NCI-H2227 (cell line): ENCODE results near the gene HMCN2.

Experiments used
- DNase-seq: peaks from one replicate; lab custom pipeline; 2025; ENCODE audit not compliant: unreplicated experiment; lab: John Stamatoyannopoulos, UW

Gene HMCN2

DNA sequence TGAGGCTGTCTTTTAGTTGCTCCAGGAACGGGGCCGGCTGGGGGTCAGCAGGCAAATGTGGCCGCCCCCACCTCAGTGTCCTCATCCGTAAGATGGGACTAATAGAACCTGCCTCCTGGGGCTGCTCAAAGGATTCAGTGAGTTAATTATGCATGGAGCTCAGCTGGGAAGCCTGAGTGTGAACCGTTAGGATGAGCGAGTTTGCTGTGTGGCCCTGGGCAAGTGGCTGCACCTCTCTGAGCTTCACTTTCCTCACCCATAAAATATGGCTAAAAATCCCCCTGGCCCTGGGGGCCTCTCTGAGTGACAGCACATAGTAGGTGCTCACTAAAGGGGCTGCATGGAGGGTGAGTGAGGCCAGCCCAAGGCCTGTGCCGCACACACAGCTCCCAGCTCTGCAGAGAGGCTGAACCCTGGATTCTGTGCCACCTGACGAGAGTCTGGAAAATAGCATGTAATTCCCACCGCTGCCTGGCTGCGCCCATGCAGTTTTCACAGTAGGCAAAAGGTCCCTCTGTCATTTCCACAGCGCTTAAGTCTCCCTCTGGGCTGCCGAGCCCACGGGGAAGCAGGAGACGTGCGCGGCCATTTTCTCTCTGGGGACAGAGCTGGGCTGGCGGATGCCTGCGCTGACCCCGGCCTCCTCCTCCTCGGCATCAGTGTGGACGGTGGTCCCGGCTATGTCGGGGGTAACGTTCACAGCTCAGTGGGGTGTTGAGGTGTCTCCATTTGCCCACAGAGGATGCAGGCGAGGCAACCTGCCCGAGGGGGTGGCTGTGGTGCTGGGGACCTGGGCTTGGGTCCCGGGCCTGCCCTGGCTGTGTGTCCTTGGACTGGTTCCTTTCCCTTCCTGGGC, 197.4 kb downstream of the HMCN2 start:
- DNase-seq: no peak

DNA sequence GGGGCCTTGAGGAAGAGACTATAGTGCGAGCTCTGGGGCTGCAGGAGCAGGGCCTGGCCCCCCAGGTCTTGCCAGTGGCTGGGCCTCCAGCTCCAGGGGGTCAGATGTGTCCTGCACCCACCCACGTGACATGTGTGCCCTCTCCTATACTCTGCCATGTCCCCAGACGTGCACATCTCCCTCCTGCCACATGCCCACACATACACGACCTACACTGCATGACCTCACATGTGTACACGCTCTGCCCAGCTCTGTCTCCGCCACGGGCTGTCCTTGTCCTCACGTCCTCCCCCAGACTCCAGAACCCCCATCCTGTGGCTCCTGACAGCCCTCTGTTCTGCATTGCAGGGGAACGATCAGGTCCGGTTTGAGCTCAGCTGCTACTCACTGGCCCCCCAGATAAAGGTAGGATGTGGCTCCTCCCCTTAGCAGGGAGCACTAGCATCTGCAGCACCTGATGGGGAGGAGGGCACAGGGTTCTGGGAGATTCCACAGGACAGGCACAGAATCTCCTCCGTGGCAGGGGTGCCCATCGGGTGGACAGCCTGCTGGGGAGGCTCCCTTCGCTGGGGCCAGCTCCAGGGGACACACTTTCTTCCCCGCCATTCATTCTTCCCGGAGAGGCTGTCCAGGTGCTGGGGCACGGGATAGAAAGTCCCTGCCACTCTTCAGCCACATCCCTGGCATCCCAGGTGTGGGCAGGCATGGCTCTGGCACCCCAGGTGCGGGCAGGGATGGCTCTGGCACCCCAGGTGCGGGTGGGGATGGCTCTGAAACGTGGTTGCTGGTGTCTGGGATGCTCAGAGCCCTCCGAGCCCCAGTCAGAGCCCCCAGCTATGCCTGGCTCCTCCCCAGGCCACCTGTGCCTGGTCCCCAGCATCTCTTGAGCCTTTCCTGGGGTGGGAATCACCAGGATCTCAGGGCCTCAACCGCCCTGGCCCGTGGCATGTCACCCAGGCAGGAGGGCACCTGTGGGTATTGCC, 198.5 kb downstream of the HMCN2 start:
- DNase-seq: no peak

DNA sequence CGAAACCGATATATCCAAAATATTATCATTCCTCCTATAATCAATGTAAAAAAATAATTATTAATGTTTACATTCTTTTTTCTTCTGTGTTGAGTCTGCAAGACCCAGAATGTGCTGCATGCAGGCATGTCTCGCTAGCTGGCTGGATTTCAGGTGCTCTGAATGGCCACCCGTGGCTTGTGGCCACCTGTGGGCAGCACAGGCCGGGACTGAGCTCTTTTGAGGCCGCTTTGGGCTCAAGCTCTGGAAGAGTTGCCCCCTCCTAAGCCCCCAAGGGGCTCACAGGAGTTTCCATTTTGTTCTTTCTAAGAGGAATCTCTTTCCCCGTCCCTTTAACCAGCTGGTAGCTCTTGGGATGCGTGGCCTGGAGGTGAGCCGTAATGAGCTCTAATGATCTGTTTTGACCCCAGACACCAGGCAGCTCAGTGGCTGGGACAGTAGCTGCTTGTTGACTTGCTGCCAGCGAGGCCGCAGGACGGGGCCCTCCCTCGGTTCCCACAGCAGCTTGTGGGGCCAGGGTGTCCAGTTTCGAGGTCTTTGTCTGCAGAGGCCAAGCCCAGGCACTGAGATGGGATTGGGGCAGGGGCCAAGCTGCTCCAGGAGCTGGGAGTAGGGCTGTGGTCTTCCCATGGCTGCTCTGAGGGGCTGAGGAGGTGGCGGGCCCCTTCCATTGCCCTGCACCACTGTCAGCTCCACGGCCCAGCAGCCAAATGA, 200.0 kb downstream of the HMCN2 start:
- DNase-seq: no peak

DNA sequence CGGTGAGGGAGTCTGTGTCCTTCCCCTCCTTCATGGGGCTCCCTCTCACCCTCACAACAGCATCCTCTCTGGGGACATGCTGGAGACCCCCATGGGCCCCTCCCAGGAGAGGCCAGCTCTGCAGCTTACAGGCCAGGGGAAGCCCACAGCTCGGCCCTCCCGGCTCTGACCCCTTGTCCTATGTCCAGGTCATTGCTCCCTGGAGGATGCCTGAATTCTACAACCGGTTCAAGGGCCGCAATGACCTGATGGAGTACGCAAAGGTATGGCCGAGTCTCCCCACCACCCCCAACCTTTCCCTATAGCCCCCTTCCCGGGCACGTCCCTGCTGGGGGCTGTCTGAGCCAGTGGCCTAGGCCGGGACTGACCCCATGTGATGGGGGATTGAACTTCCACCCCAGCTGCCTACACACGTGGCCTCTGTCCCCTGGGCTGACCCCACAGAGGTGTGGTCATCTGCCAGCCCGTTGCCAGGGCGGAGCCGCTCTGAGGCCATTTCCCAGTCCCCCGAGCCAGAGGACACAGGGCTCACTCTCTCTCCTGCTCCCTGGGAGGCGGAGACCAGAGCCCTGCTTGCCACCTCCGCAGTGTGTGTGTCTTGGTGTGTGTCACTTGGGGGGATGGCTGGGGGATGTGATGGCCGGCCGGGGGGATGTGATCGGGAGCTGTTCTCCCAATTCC, 201.1 kb downstream of the HMCN2 start:
- peak; percentile 70 for DNase-seq

DNA sequence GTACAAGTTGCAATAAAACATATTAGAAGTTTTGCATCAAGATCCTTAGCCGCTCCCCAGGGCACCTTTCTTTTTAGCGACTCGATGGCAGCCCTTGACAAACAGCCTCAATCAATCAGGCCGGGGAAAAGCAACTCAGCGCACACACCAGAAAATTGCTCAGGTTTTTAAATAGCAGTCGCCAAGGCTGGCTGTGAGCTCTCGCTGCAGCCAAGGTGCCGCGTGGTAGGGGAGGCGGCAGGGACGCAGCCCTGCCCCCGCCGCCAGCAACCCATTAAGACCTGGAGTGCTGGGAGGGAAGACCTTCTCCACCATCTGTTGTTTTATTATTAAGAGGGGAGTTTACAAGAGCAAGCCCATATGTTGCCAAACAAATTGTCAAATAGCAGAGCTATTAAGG, 201.8 kb downstream of the HMCN2 start:
- peak; percentile 89 for DNase-seq

DNA sequence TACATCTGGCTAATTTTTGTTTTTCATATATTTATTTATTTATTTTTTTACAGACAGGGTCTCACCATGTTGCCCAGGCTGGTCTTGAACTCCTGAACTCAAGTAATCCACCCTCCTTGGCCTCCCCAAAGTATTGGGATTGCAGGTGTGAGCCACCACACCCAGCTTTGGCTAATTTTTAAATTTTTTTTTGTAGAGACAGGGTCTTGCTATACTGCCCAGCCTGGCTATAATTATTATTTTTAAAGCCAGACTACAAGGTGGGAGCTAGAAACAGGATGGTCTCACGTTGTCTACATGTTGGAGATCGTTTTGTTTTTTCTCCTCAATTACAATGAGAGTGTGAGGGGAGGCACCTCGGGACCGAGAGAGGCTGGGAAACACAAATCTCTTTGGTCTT, 203.0 kb downstream of the HMCN2 start:
- DNase-seq: no peak

DNA sequence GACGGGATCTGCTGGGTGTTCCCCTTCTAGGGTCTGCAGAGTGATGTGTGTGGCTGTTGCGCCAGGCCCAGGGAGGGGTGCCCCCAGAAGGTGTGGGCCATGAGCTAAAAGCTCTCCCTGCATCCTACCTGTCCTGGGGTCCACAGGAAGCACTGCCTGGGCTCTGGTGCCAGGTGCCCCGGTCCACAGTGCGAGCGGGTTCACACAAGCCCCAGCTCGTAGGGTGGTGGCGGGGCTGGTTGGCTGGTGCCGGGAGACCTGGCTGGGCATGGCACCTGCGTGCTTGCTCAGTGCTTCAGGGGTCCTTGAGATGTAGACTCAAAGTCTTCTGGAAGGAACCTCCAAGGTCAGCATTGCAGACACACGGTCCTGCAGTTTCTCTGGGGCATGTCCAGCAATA, 204.7 kb downstream of the HMCN2 start:
- DNase-seq: no peak

DNA sequence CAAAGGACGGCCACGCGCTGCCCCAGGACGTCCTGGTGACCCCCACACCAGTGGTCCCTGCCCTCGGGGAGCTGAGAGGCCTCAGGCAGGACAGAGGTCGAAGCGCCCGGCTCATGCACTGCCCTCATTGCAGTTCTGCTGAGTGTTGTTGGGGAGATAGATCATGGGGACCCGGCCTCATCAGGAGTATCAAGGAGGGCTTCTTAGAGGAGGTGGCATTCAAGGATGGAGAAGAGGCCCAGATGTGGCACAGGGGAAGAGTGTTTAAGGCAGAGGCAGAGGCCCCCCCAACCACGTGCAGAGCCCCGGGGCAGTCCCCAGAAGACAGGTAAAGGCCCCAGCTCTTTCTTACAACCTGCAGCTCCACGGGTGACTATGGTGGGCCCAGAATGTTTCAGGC, 205.4 kb downstream of the HMCN2 start:
- no peak for DNase-seq

DNA sequence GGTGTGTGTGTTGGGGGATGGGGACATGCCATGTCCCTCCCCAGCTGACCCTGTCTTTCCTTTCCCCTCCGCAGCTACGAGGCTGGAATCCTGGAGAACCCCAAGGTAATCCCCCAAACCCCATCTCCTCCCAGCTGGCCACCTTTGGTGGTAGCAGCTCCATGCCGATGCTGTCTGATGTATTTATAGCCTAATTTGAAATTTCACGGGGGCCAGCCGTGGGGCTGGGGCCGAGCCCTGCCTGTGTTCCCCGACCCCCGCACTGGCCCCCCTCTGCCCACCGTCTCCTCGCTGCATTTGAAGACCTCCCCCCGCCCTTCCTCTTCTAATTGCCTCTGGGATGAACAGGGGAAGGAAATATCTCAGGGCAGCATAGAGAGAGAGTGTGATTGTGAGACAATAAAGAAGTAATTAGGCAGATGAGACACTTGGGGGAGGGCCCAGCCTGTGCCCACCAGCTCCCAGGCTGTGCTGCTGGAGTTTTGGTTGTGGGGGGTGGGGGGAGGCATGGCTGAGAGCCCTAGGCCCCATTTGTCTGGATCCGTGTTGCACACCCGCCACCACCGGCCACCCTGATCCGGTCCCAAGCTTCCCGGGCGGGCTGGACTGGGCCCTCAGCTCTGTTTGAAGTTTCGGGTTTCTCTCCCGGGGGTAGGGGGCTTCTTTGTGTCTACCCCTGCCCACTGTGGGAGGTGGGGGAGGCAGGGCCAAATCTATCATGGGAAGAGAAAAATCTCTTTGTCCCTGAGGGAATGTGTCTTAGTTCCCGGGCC, 206.0 kb downstream of the HMCN2 start:
- DNase-seq: no peak

DNA sequence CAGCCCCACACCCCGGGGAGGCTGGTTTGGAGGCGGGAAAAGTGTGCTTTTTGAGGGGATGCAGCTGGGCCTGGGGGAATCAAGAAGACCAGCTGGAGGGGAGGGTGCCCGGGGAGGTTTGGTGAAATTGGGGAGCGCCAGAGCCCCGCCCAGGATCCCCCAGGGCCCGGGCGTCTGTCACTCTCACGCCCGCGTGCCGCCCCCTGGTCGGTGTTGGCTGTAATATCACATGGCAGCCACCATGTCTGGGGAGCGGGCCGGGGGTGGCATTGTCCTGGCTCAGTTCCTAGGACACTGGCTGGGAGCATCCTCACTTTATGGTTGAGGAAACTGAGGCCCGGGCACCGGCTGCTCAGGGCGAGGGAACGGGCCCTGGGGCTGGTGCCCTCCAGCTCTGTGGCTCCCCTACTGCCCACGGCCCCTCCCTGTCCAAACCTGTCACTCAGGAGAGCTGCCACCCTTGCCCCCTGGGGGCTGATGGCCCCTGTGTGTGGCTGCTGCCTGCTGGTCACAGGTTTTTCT, 206.7 kb downstream of the HMCN2 start:
- no peak for DNase-seq

DNA sequence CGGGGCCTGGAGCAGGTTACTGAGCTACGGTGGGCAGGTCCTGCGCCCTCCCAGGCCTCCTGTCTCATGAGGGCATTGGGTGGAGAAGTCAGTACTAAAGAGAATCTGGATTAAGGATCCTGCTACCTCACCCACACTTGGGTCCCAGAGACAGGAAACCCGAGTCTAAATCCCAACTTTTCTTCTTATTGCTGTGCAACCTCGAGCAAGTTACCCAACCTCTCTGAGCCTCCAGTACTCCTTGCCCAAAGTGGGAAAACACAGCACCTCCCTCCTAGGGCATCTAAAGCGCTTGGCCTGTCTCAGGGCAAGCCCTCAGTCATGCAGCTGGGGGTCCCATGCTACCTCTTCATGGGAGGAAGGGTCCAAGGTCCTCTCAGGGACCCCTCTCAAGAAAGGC, 207.4 kb downstream of the HMCN2 start:
- no peak for DNase-seq

DNA sequence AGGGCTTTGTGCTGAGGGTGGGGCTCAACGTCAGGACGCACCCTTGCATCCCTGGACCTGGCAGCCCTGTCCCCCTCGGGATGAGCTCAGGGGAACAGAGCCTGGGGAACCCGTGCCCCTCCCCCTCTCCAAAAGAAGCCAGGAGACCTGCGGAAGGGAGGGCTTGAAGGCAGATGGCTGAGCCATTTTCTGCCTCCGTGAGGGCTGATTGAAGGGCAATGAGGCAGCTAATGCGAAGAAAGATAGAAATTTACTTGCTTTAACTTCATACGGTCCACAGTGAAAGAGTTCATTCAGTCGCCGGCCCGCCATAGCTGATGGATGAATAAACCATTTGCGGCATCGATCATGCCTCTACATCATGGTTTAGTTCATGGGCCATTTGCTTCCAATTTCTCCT, 208.0 kb downstream of the HMCN2 start:
- DNase-seq: peak; percentile 15

DNA sequence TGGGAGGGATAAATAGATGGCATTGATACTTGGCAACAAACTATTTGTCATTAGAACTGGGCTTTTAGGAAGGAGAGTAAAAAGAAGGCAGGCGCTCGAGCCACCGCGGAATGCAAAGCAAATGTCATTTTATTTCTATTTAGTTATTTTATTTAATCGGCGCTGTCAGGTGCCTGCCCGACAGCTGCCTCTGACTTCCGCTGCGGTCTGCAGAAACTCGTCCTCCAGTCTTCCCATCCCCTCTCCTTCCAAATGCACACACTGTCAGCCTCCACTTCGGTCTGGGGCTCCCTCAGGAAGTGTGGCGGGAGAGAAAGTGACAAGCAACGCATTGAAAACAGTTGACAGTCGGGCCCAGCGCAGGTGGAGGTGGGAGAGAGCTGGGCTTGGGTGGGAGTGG, 208.5 kb downstream of the HMCN2 start:
- DNase-seq: no peak

DNA sequence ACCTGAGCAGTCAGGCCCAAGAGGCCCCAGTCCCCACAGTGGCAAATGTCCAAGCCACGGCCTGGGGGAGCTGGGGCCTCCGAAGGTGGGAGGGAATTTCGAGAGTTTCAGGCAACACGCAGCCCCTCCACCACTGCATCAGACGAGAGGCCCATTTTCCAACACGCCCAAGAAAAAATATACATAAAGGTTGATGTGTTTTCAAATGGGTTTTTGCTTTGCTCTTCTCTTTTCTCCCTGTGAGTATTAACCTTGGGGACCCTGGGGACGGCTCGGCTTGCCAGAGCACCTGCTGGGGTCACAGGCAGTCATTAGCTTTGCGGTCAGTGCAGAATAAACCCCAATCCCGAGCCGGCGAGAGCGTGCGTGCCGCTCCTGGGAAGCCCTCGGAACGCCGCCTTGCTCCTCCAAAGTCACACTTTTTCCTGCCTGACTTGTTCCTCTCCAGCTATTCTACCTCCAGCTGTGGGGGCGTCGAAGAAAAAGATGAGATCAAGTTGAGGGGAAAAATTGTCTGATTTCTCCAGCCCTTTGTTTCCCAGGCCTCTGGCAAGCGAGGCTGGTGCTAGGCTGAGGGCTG, 210.7 kb downstream of the HMCN2 start:
- DNase-seq: no peak

DNA sequence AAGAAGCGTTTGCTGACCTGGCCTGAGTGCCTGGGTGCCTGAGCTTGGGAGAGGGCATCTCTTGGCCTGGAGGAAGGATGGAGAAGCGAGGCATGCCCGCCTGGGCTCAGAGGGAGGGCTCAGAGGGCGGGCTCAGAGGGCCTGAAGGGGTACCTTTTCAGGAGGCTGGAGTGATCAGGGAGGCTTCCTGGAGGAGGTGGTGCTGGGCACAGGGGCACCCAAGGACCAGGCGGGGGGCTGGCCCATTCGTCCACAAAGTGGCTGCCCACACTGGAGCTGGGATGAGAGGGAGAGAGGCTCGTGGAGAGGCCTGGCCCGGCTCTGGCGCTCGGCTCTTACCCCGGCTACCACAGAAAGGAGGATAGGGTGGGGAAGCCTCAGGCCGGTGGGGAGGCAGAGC, 212.0 kb downstream of the HMCN2 start:
- no peak for DNase-seq

DNA sequence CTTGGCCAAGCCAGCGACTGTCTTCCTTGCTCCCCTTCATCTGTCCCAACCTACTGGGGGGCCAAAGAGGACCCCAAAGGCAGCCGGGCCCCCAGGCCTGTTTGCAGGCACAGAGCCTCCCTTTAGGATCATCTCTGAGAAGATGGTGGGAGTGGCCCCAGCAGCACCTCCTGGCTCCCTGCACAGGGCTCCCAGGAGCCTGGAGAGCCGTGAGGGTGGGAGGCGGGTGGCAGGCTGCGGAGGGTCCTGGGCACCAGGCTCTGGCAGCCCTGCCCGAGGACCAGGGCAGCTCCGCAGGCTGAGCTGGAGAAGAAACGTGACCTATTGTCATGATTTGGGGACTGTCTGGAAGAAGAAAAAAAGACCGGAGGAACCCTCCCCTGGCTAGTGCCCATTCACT, 212.6 kb downstream of the HMCN2 start:
- DNase-seq: no peak

DNA sequence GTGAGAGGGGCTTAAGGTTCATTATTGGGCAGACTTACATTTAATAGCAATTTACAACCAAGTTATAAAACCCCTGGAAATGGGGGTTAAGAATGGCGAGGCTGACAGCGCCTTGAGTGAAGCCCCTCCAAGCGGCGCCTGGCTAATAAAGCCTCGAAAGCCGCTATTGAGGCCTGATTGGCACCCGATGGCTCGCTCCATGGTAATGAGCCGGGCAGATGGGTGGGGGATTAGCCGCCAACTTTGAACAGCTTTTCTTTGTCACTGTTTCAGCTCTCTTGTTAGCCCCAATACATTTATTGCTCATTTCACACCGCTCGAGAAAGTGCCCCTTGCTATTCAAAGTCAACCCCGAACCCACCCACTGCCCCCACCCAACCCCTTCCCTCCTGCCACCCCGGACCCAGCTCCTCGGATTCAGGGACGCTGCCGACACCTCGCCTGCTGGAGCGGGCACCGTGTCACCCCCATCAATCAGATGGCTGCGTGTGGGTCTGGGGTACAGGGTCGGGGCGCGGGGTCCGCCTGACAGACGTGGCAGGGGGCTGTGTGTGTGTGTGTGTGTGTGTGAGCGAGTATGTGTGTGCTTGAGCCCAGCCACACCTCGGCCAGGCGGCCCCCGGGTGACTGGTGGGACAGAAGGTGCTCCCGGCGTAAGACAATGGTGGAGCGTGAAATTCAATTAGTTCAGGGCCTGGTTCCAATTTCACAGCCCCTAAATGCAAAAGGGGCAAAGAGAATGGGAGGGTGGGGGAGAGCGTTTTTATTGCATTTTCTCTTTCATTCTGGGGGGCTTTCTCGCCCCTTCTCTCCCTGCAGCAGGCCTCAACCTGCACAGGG, 213.4 kb downstream of the HMCN2 start:
- no peak for DNase-seq

DNA sequence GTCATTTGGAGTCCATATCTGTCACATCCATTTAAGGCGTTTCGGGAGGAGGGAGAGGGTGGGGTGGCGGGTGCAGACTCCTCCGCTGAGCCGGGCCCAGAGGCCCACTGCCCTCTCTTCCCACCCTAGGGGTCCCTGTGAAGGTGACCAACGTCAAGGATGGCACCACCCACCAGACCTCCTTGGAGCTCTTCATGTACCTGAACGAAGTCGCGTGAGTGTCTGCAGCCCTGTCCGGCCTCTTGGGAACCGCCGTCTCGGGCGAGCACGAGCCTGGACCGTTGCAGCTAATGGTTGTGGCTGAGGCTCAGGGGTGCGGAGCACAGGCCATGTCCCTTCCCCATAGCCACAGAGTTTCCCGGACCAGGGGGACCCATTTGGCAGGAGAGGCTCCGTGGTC, 214.0 kb downstream of the HMCN2 start:
- DNase-seq: no peak

DNA sequence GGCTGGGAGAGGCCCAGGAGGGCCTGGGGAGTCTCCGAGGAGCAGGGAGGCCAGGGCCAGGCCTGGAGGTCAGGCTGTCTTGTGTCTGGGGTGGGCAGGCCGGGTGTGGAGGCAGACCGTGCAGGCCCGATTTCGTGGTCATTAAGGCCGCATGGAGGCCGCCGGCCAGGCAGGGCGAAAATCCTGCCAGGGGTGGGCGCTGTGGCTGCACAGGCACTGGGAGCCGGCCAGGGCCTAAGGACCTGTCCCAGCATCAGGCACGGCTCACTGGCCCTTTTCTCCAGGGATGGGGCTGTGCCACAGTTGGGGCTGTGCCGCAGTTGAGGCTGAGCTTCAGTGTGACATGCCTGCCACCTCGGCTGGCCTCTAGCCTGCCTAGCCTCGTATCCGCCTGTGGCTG, 215.1 kb downstream of the HMCN2 start:
- DNase-seq: no peak
